NCI-H446 (cell line): Measurements from ENCODE around the gene H3-3A.

Experiments used
- DNase-seq, 2 experiments: peaks; one replicate each; lab custom pipeline; 2025; lab: John Stamatoyannopoulos, UW

Gene H3-3A

GRCh38 chr1:226054519-226055327 is 7.8 kb upstream of the H3-3A start:
- DNase-seq: no peak

GRCh38 chr1:226059709-226060108 is 2.8 kb upstream of the H3-3A start:
- no peak for DNase-seq

DNA sequence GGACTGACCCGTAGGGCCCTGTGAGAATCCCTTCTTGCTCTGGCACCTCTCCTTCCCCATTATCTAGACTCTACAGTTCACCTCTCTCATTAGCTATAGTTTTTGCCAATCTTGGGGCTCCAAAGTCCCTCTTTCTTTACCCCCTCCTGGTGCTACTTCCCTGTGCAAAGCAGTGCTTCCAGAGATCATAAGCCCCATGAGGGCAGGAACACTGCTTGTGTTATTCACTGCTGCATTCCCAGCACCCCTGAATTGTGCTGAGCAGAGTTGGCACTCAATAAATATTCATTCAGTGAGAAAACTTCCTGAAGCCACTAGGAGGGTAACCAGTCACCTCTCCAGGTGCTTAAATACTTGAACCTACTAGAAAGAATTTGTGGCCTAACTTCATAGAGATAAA is 2.1 kb upstream of the H3-3A start:
- DNase-seq: no peak

GRCh38 chr1:226061068-226061840 is 1.3 kb upstream of the H3-3A start:
- no peak for DNase-seq

- DNase-seq: peak; percentile 75 to 88
Observed at GRCh38 chr1:226061841-226062557, 517 bp upstream of the H3-3A start.

GRCh38 chr1:226063224-226063976 is 884 bp downstream of the H3-3A start:
- DNase-seq: peak; percentile 25 to 39

DNA sequence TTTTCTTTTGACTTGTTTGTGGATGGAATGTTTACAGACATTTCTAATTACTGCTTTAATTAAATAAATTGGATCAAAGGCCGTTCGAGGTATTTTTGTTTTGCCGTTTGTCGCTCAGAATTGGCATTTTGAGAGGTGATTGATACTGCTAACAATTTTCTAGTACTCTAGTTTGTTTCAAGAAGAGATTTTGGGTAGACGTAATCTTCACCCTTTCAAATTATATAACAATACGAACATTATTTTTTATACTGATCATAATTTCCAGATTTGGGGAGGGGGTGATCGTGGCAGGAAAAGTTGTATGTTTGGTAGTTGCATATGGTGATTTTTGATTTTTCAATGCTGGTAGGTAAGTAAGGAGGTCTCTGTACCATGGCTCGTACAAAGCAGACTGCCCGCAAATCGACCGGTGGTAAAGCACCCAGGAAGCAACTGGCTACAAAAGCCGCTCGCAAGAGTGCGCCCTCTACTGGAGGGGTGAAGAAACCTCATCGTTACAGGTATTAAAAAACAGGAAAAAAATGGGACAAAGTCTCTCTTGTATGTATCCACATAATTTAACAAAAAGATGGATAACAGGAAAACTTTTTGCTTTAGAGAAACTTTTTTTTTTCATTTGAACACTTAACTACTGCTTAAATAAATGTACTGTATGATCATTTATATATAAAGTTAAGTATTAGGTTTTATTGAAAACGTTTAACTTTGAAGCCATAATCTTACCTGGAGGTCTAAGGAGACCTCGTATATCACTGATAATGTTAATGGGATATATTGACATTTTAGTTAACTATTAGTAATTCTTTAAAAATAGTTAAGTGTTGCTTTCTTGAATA is 1.7 kb downstream of the H3-3A start:
- DNase-seq: peak in 1 of 2 experiments; percentile 18

DNA sequence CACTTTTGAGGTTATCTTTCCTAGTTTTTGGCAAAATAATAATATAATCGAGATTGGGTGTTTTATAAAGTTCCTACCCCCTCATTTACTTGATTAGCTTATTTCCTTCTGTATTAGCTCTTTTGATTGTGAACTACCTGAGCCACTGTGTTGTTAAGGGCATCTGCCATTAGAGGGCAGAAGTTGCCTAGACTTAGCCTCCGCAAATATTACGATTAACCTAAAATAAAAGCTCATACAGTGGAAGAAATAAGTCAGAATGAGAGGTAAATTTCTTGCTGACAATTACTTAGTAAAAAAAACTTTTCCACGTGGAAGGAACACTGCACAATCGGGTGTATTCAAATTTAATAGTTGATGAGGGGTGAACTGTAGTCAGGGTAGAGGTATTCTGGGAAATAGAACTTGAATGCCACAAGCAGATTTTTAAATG is 2.3 kb downstream of the H3-3A start:
- DNase-seq: peak; percentile 27 to 48

DNA sequence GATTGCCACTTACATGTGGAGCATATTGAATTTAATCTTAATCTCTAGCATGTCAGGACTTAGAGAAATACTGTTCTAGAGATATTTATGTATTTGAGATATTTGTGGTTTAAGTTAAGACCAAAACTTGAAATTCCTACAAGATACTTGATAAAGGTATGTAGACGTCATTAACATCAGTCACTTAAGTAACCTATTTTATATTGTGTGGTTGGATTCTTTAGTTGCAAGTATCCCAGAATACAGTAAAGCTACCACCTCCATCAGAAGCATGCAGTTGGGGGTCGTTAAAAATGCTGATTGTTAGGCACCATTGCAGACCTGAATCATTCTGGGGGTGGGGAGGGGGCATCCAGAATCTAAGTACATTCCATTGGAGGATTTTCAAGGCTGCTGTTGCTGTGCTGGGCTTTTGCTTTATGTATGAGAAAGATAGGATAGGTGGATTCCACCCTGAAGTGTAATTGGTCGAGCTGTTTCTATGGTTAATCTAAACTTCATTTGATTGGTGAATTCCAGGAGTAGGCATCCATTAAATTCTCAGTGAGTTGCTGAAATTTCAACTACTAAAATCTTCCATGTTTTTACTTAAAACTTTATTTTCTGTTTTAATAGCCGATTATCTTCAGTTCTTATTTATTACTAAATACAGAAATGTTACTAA is 4.0 kb downstream of the H3-3A start:
- no peak for DNase-seq

DNA sequence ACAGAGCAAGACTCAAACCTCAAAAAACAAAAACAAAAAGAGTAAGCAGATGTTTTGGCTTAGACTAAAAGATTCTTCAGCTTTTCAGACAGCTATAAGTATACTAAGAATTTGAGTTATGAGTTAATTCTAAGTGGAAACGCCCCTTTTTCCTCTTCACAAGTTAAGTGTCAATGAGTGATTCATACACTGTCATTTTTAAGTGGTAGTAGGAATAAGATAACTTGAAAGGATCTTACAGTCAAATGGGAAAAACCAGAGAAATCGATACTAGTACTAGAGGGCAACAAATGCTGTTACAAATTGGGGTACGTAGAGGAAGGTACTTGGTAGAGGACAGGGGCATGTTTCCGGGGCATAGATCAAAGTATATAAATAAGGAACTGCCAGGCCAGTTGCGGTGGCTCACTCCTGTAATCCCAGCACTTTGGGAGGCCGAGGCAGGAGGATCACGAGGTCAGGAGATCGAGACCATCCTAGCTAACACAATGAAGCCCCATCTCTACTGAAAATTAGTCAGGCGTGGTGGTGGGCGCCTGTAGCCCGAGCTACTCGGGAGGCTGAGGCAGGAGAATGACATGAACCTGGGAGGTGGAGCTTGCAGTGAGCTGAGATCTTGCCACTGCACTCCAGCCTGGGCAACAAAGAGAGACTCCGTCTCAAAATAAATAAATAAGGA is 7.4 kb downstream of the H3-3A start:
- no peak for DNase-seq

DNA sequence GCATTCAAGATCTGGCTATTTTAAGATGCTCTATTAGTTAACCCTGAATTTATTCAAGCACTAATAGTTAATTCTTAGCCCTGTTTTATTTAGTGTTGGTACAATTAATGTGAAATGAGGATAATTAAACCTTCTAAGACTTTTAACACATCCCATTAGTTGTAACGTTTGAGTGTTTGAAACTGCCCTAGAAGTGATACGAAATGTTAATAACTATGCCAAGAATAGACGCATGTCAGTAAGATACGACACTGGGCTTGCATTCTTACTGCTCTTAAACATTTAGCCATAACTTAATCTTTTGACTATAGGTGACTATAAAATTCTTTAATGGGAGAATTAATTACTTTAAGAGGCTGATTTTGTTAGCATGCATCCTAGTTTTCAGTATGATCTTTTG is 9.8 kb downstream of the H3-3A start:
- DNase-seq: no peak

DNA sequence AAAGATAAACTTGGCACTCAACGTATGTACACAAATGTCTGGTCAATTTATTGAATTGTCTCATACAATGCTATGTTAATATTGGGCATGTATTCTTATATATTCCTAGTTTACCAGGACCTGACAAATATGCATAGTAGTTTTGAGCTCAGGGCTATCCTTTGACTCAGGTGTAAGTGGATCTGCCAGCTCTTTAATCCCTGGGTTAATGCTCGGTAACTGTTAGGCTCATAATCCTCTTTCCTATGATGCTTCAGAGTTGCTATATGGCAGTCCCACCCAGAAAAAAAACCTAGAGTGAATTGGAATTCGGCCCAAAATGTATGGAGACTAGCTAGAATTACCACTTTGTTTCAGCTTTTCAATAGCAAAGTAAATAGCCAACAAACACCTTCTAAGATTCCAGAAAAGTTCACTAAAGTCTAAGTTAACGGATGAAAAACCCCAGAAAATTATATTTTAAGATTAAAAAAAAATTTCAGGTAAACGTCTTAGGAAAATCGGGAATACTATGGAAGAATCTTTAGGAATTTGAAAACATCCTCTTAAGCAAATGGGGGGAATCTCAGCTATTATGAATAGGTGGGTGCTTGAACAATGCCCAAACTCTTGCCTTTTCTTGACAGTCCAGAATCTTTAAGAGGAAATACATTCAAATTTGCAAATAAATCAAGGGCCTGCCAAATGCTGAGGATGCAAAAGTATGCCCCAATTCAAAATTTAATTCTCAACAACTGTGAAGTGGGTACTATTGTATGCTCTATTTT is 10.9 kb downstream of the H3-3A start:
- no peak for DNase-seq

- DNase-seq: no peak
Observed at GRCh38 chr1:226074046-226074445, 11.5 kb downstream of the H3-3A start.

DNA sequence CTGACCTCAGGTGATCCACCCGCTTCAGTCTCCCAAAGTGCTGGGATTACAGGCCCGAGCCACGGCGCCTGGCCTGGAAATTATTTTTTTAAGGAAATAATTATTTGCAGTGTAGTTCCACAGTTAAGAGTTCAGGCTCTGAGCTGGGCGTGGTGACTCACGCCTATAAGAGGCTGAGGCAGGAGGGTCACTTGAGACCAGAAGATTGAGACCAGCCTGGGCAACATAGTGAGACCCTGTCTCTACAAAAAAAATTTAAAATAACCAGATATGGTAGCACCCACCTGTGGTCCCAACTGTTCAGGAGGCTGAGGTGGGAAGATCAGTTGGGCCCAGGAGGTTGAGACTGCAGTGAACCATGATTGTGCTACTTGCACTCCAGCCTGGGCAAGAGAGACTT is 13.9 kb downstream of the H3-3A start:
- DNase-seq: no peak

GRCh38 chr1:226078374-226078773 is 15.9 kb downstream of the H3-3A start:
- DNase-seq: no peak

DNA sequence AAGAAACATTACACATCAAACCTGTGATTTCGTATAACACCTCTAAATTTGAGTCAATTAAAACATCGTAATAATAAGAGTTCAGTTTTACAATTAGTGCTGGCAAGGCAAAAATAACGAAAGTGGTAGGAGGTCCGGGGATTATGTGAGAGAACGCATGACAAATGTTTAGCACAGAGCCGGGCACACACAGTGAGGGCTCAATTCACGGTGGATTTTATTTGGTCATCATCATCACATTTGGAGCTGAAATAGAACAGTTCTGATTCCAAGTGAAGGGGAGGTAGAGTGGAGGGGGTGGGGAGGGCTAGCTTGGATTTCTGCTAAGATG is 20.0 kb downstream of the H3-3A start:
- no peak for DNase-seq

GRCh38 chr1:226082959-226083301 is 20.4 kb downstream of the H3-3A start:
- DNase-seq: no peak

- peak; percentile 74 to 86 for DNase-seq
Observed at GRCh38 chr1:226083302-226084101, 21.0 kb downstream of the H3-3A start.
